Glutamatergic neuron (in vitro differentiated cells): ENCODE results near the gene TGM1. TPM values are rescaled to one million over a fixed set of nuclear protein-coding genes. Genes with fewer than 3 reads are reported as not detected.

Experiments
- DNase-seq: peaks from one replicate; pipeline ENCODE4 v3.0.0; 2022
- H3K27ac Mint-ChIP-seq: one replicate; pipeline ENCODE4 v1.8.0; 2020; ENCODE audit warnings: mild to moderate bottlenecking, mixed read lengths, inconsistent platforms; ENCODE audit not compliant: unreplicated experiment
- H3K27me3 Mint-ChIP-seq: one replicate; pipeline ENCODE4 v1.8.0; 2020; ENCODE audit warnings: mild to moderate bottlenecking, moderate library complexity, mixed read lengths, inconsistent platforms; ENCODE audit not compliant: unreplicated experiment
- H3K36me3 Mint-ChIP-seq: one replicate; pipeline ENCODE4 v1.8.0; 2020; ENCODE audit warnings: mild to moderate bottlenecking, mixed read lengths, inconsistent platforms; ENCODE audit not compliant: unreplicated experiment
- H3K4me1 Mint-ChIP-seq: one replicate; pipeline ENCODE4 v1.8.0; 2020; ENCODE audit warnings: mild to moderate bottlenecking, low read depth, mixed read lengths, inconsistent platforms; ENCODE audit not compliant: unreplicated experiment
- H3K4me3 Mint-ChIP-seq: one replicate; pipeline ENCODE4 v1.8.0; 2020; ENCODE audit warnings: mild to moderate bottlenecking, mixed read lengths, inconsistent platforms; ENCODE audit not compliant: unreplicated experiment
- H3K9me3 Mint-ChIP-seq: one replicate; pipeline ENCODE4 v1.8.0; 2020; ENCODE audit warnings: mild to moderate bottlenecking, moderate library complexity, mixed read lengths, inconsistent platforms; ENCODE audit not compliant: unreplicated experiment
- CTCF ChIP-seq: fragments of 200-600 bp; sonication (generic); IDR thresholded peaks from one replicate; pipeline ENCODE4 v1.5.0; 2021; ENCODE audit not compliant: partially characterized antibody, unreplicated experiment
- long read RNA-seq: library from polyadenylated mRNA; unstranded; transcript quantifications from one replicate; pipeline ENCODE4 v2.0.0, GENCODE V29; 2020; ENCODE audit not compliant: unreplicated experiment
- total RNA-seq: library from RNA; stranded (reverse); fragmentation: NEBNext Ultra II Directional; extraction: Animal tissue kit (Norgen Biotek cat#: 25700); gene quantifications from one replicate; pipeline ENCODE4 v1.2.1, GENCODE V29; 2021; ENCODE audit not compliant: unreplicated experiment

Gene TGM1
- 4.2 TPM for total RNA-seq
- long read RNA-seq, result 0 reads

- peaks cover 1% of the 10 kb centered on the region for H3K9me3 Mint-ChIP-seq
- peaks cover 7% of the 10 kb centered on the region for H3K27me3 Mint-ChIP-seq
- TF ChIP-seq CTCF, result no peak
- no peaks in the 10 kb centered on the region for H3K36me3 Mint-ChIP-seq
- H3K4me1 Mint-ChIP-seq, result no peaks in the 10 kb centered on the region
- no peak within 1 kb of the TSS for H3K27ac Mint-ChIP-seq
- no peak for DNase-seq
- no peak within 1 kb of the TSS for H3K4me3 Mint-ChIP-seq
Observed at GRCh38 chr14:24262821-24263733, at the start of gene TGM1. Gene TGM1, minus strand, starts transcription at chr14:24263177. Its CDS starts 825 bp downstream, at chr14:24262352.

GRCh38 chr14:24311837-24312615, 49.0 kb upstream of the TGM1 start:
- peaks cover 13% of the 10 kb centered on the region for H3K27me3 Mint-ChIP-seq
- no peak for DNase-seq
- peaks cover 2% of the 10 kb centered on the region for H3K4me1 Mint-ChIP-seq
- peaks cover 4% of the 10 kb centered on the region for H3K9me3 Mint-ChIP-seq
- TF ChIP-seq CTCF, result no peak
- H3K27ac Mint-ChIP-seq, result no peak overlapping the region
- no peak overlapping the region for H3K4me3 Mint-ChIP-seq
- H3K36me3 Mint-ChIP-seq, result no peaks in the 10 kb centered on the region

GRCh38 chr14:24310646-24311604, 47.9 kb upstream of the TGM1 start, which contains the start of gene LTB4R:
Gene LTB4R, plus strand, starts transcription at chr14:24311502. Its CDS starts 4,150 bp downstream, at chr14:24315652.
- peaks cover 4% of the 10 kb centered on the region for H3K9me3 Mint-ChIP-seq
- no peak for TF ChIP-seq CTCF
- H3K4me1 Mint-ChIP-seq, result peaks cover 2% of the 10 kb centered on the region
- no peaks in the 10 kb centered on the region for H3K36me3 Mint-ChIP-seq
- H3K27ac Mint-ChIP-seq, result peak within 1 kb of the TSS; percentile 48
- DNase-seq, result peak; percentile 82
- peaks cover 17% of the 10 kb centered on the region for H3K27me3 Mint-ChIP-seq
- H3K4me3 Mint-ChIP-seq, result peak within 1 kb of the TSS; percentile 73

GRCh38 chr14:24310265-24310645, 47.3 kb upstream of the TGM1 start:
- H3K4me3 Mint-ChIP-seq, result peak overlapping the region; percentile 73
- H3K9me3 Mint-ChIP-seq, result peaks cover 4% of the 10 kb centered on the region
- H3K27me3 Mint-ChIP-seq, result peaks cover 15% of the 10 kb centered on the region
- no peak for DNase-seq
- peaks cover 2% of the 10 kb centered on the region for H3K4me1 Mint-ChIP-seq
- H3K36me3 Mint-ChIP-seq, result no peaks in the 10 kb centered on the region
- H3K27ac Mint-ChIP-seq, result peak overlapping the region; percentile 48
- no peak for TF ChIP-seq CTCF
